PFSK-1 (cell line): ENCODE data around the gene TTR.

Experiments used
- FOXP2 ChIP-seq: optimal IDR thresholded peaks from 2 replicates; pipeline ENCODE3; 2011; ENCODE audit warnings: borderline replicate concordance, control low read depth, inconsistent platforms; ENCODE audit not compliant: insufficient read depth; ENCODE audit errors: extremely low read length, extremely low read depth
- POLR2AphosphoS5 ChIP-seq: IDR thresholded peaks from 2 replicates; pipeline ENCODE4 v1.6.1; 2012; ENCODE audit warnings: low read depth, mild to moderate bottlenecking, control low read depth, low read length, moderate library complexity
- SIN3A ChIP-seq: IDR thresholded peaks from 2 replicates; pipeline ENCODE4 v1.6.1; 2012; ENCODE audit warnings: mild to moderate bottlenecking, low read length, moderate library complexity, borderline replicate concordance; ENCODE audit not compliant: insufficient read depth
- TAF1 ChIP-seq: IDR thresholded peaks from 2 replicates; pipeline ENCODE4 v1.6.1; 2012; ENCODE audit warnings: low read length, control low read depth, borderline replicate concordance; ENCODE audit not compliant: insufficient read depth
- TF ChIP-seq, protein P1 (sequence below), 2 experiments: IDR thresholded peaks; 2 replicates each; pipeline versions ENCODE4 v1.6.1 to v1.8.0; 2011 to 2012; ENCODE audit warnings: low read depth in 2 of 2, low read length in 2 of 2, control low read depth in 1 of 2, inconsistent platforms in 1 of 2, mild to moderate bottlenecking in 1 of 2, moderate library complexity in 1 of 2; ENCODE audit not compliant: insufficient read depth in 1 of 2

DNA sequence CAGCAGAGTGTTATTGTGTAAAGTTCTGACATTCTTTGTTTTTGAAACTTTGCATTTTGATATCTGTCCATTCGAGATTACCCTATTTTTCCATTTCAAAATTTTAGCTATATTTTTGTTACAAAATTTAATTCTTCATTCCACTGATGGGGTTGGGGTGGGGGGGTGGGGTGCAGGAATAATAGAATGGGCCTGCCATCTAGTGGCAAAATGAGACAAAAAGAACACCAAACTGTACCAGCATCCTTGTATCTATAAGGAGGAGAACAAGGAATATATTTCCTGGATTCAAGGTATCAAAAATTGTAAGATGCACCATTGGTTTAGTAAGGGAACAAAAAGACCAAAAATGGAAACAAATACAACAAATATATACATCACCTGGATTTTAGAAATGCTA lies 27.9 kb upstream of the TTR start:
- TF ChIP-seq, protein P1, sequence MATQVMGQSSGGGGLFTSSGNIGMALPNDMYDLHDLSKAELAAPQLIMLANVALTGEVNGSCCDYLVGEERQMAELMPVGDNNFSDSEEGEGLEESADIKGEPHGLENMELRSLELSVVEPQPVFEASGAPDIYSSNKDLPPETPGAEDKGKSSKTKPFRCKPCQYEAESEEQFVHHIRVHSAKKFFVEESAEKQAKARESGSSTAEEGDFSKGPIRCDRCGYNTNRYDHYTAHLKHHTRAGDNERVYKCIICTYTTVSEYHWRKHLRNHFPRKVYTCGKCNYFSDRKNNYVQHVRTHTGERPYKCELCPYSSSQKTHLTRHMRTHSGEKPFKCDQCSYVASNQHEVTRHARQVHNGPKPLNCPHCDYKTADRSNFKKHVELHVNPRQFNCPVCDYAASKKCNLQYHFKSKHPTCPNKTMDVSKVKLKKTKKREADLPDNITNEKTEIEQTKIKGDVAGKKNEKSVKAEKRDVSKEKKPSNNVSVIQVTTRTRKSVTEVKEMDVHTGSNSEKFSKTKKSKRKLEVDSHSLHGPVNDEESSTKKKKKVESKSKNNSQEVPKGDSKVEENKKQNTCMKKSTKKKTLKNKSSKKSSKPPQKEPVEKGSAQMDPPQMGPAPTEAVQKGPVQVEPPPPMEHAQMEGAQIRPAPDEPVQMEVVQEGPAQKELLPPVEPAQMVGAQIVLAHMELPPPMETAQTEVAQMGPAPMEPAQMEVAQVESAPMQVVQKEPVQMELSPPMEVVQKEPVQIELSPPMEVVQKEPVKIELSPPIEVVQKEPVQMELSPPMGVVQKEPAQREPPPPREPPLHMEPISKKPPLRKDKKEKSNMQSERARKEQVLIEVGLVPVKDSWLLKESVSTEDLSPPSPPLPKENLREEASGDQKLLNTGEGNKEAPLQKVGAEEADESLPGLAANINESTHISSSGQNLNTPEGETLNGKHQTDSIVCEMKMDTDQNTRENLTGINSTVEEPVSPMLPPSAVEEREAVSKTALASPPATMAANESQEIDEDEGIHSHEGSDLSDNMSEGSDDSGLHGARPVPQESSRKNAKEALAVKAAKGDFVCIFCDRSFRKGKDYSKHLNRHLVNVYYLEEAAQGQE (IDR thresholded peaks at IDR 0.05; ENCODE audit: insufficient read depth in 1 of 2, low read depth in 2 of 2, low read length in 2 of 2), result no peak
- TF ChIP-seq SIN3A (no peak), POLR2AphosphoS5 (no peak), TAF1 (no peak), FOXP2 (no peak)
